ENCODE results near the gene SDS.

Gene SDS

GRCh38 chr12:113381220-113381619 is 22.5 kb downstream of the SDS start:
- Histone ChIP-seq H3F3A (ENCODE audit: insufficient read depth, low read length) (no peaks in the 10 kb centered on the region), H4K20me1 (ENCODE audit: insufficient read depth, low read length) (no peaks in the 10 kb centered on the region), H3K4me2 (ENCODE audit: low read length) (no peak overlapping the region), H3K9me2 (ENCODE audit: low read depth, low read length) (no peaks in the 10 kb centered on the region), H3K79me2 (ENCODE audit: insufficient read depth, low read length) (no peaks in the 10 kb centered on the region), H3K36me3 (ENCODE audit: insufficient read depth, low read length) (peaks cover 8% of the 10 kb centered on the region; the same call in 1 of the 2 replicates), H3K27ac (ENCODE audit: low read depth, low read length, poor library complexity, severe bottlenecking) (no peak overlapping the region), H3K27me3 (ENCODE audit: insufficient read depth, low read length) (no peaks in the 10 kb centered on the region), H3K4me3 (ENCODE audit: low read depth, low read length, poor library complexity, severe bottlenecking) (no peak overlapping the region), H3K4me1 (ENCODE audit: insufficient read depth, low read length, severe bottlenecking) (peaks cover 7% of the 10 kb centered on the region), H3K9me3 (ENCODE audit: low read length) (no peaks in the 10 kb centered on the region), H3K9ac (ENCODE audit: low read length) (no peak overlapping the region), H2AFZ (ENCODE audit: low read length) (no peak overlapping the region)
- no peak for TF ChIP-seq EZH2 (IDR thresholded peaks at IDR 0.05; ENCODE audit: borderline replicate concordance, low read length)
- TF ChIP-seq, protein P1, sequence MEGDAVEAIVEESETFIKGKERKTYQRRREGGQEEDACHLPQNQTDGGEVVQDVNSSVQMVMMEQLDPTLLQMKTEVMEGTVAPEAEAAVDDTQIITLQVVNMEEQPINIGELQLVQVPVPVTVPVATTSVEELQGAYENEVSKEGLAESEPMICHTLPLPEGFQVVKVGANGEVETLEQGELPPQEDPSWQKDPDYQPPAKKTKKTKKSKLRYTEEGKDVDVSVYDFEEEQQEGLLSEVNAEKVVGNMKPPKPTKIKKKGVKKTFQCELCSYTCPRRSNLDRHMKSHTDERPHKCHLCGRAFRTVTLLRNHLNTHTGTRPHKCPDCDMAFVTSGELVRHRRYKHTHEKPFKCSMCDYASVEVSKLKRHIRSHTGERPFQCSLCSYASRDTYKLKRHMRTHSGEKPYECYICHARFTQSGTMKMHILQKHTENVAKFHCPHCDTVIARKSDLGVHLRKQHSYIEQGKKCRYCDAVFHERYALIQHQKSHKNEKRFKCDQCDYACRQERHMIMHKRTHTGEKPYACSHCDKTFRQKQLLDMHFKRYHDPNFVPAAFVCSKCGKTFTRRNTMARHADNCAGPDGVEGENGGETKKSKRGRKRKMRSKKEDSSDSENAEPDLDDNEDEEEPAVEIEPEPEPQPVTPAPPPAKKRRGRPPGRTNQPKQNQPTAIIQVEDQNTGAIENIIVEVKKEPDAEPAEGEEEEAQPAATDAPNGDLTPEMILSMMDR (IDR thresholded peaks at IDR 0.05; ENCODE audit: low read length) = no peak

- H3K9ac ChIP-seq (ENCODE audit: low read length) = no peak overlapping the region
Observed at GRCh38 chr12:113378291-113378690, 25.4 kb downstream of the SDS start.

GRCh38 chr12:113374823-113375428 is 28.8 kb downstream of the SDS start:
- no peaks in the 10 kb centered on the region for H3F3A ChIP-seq (ENCODE audit: insufficient read depth, low read length)
- no peaks in the 10 kb centered on the region for H3K4me1 ChIP-seq (ENCODE audit: insufficient read depth, low read length, severe bottlenecking)
- H4K20me1 ChIP-seq (ENCODE audit: insufficient read depth, low read length) = no peaks in the 10 kb centered on the region
- no peak overlapping the region for H2AFZ ChIP-seq (ENCODE audit: low read length)
- H3K9me2 ChIP-seq (ENCODE audit: low read depth, low read length) = no peaks in the 10 kb centered on the region
- no peaks in the 10 kb centered on the region for H3K79me2 ChIP-seq (ENCODE audit: insufficient read depth, low read length)
- peaks cover 20% of the 10 kb centered on the region for H3K36me3 ChIP-seq (ENCODE audit: insufficient read depth, low read length)
- H3K4me3 ChIP-seq (ENCODE audit: low read depth, low read length, poor library complexity, severe bottlenecking) = no peak overlapping the region
- TF ChIP-seq EZH2 (IDR thresholded peaks at IDR 0.05; ENCODE audit: borderline replicate concordance, low read length) = no peak
- TF ChIP-seq, protein P1 (IDR thresholded peaks at IDR 0.05; ENCODE audit: low read length) = no peak
- no peak overlapping the region for H3K4me2 ChIP-seq (ENCODE audit: low read length)
- H3K9me3 ChIP-seq (ENCODE audit: low read length) = no peaks in the 10 kb centered on the region
- no peak overlapping the region for H3K9ac ChIP-seq (ENCODE audit: low read length)
- H3K27me3 ChIP-seq (ENCODE audit: insufficient read depth, low read length) = no peaks in the 10 kb centered on the region
- H3K27ac ChIP-seq (ENCODE audit: low read depth, low read length, poor library complexity, severe bottlenecking) = no peak overlapping the region

More at GRCh38 chr12:113378291-113378690, 25.4 kb downstream of the SDS start:
- no peaks in the 10 kb centered on the region for H3K79me2 ChIP-seq (ENCODE audit: insufficient read depth, low read length)
- H4K20me1 ChIP-seq (ENCODE audit: insufficient read depth, low read length) = no peaks in the 10 kb centered on the region
- TF ChIP-seq, protein P1 (IDR thresholded peaks at IDR 0.05; ENCODE audit: low read length) = no peak
- no peak for TF ChIP-seq EZH2 (IDR thresholded peaks at IDR 0.05; ENCODE audit: borderline replicate concordance, low read length)
- no peak overlapping the region for H3K4me2 ChIP-seq (ENCODE audit: low read length)
- peaks cover 20% of the 10 kb centered on the region for H3K36me3 ChIP-seq (ENCODE audit: insufficient read depth, low read length)
- H3F3A ChIP-seq (ENCODE audit: insufficient read depth, low read length) = no peaks in the 10 kb centered on the region
- H3K4me1 ChIP-seq (ENCODE audit: insufficient read depth, low read length, severe bottlenecking) = peaks cover 7% of the 10 kb centered on the region
- no peaks in the 10 kb centered on the region for H3K27me3 ChIP-seq (ENCODE audit: insufficient read depth, low read length)
- no peak overlapping the region for H2AFZ ChIP-seq (ENCODE audit: low read length)
- H3K9me2 ChIP-seq (ENCODE audit: low read depth, low read length) = no peaks in the 10 kb centered on the region
- H3K4me3 ChIP-seq (ENCODE audit: low read depth, low read length, poor library complexity, severe bottlenecking) = no peak overlapping the region
- no peaks in the 10 kb centered on the region for H3K9me3 ChIP-seq (ENCODE audit: low read length)
- H3K27ac ChIP-seq (ENCODE audit: low read depth, low read length, poor library complexity, severe bottlenecking) = no peak overlapping the region
